Neural cell (in vitro differentiated cells): ENCODE data around the gene ARMH1.

Experiments used
- CTCF ChIP-seq: fragments of 450-650 bp; IDR thresholded peaks from 2 replicates; pipeline ENCODE4 v1.5.1; 2014; ENCODE audit warnings: antibody characterized with exemption, mild to moderate bottlenecking, moderate library complexity; ENCODE audit not compliant: poor library complexity, severe bottlenecking
- EP300 ChIP-seq: fragments of 450-650 bp; conservative IDR thresholded peaks from 2 replicates; pipeline ENCODE4 v1.6.1; 2014; ENCODE audit warnings: antibody characterized with exemption, mild to moderate bottlenecking, moderate library complexity; ENCODE audit not compliant: poor library complexity, severe bottlenecking

DNA sequence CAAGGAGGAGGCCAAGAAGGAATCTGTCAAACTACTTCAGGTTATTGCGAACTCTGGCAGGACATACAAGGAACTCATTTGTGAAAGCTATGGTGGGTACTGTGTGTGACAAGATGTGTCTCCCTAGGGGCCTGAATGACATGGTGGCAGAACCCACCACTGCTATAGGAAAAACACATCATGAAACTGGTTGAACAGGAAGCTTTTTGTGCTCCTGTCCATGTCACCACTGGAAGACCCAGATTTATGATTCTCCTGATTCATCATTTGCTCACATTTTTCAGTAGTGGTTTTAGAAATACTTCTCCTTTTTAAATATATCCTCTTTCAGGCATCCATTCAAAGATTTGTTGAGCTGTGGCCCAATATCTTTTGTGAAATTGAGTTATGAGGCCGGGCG is 23.6 kb downstream of the ARMH1 start:
- no peak for TF ChIP-seq EP300
- TF ChIP-seq CTCF, result no peak
